Mesendoderm (in vitro differentiated cells): ENCODE data around the gene LDLRAD4.

Experiments used
- DNase-seq: peaks from one replicate; pipeline ENCODE4 v3.0.0; 2013
- H2AK5ac ChIP-seq: 2 replicates; pipeline ENCODE4 v1.6.1; 2013; ENCODE audit warnings: low read length, inconsistent platforms
- H2BK120ac ChIP-seq: 2 replicates; pipeline ENCODE4 v1.6.1; 2013; ENCODE audit warnings: low read depth, mild to moderate bottlenecking, low read length, moderate library complexity, mixed read lengths
- H2BK15ac ChIP-seq: replicated peaks from 2 replicates; pipeline ENCODE4 v1.6.1; 2013; ENCODE audit warnings: low read depth, mild to moderate bottlenecking, moderate library complexity
- H2BK5ac ChIP-seq: 2 replicates; pipeline ENCODE4 v1.6.1; 2013; ENCODE audit warnings: low read length, inconsistent platforms
- H3K18ac ChIP-seq: 2 replicates; pipeline ENCODE4 v1.6.1; 2013; ENCODE audit warnings: mild to moderate bottlenecking, low read length, mixed read lengths
- H3K23ac ChIP-seq: one replicate; pipeline ENCODE4 v1.6.1; 2013; ENCODE audit warnings: low read length
- H3K27ac ChIP-seq: 2 replicates; pipeline ENCODE4 v1.5.1; 2013; ENCODE audit warnings: low read depth, mild to moderate bottlenecking, inconsistent platforms, low read length, moderate library complexity
- H3K27me3 ChIP-seq: 2 replicates; pipeline ENCODE4 v1.6.1; 2013; ENCODE audit warnings: low read length, control low read depth, mild to moderate bottlenecking, inconsistent platforms; ENCODE audit not compliant: insufficient read depth, poor library complexity
- H3K36me3 ChIP-seq: 2 replicates; pipeline ENCODE4 v1.6.1; 2013; ENCODE audit warnings: low read length, inconsistent platforms; ENCODE audit not compliant: control insufficient read depth, insufficient read depth
- H3K4ac ChIP-seq: one replicate; pipeline ENCODE4 v1.6.1; 2013; ENCODE audit warnings: low read depth, mild to moderate bottlenecking, low read length, moderate library complexity
- H3K4me1 ChIP-seq: 2 replicates; pipeline ENCODE4 v1.6.1; 2013; ENCODE audit warnings: low read depth, low read length, inconsistent platforms; ENCODE audit not compliant: control insufficient read depth
- H3K4me2 ChIP-seq: 2 replicates; pipeline ENCODE4 v1.6.1; 2013; ENCODE audit warnings: low read length
- H3K4me3 ChIP-seq: 2 replicates; pipeline ENCODE4 v1.5.1; 2013; ENCODE audit warnings: mild to moderate bottlenecking, low read length
- H3K56ac ChIP-seq: one replicate; pipeline ENCODE4 v1.6.1; 2013; ENCODE audit warnings: low read length
- H3K79me1 ChIP-seq: 2 replicates; pipeline ENCODE4 v1.6.1; 2013; ENCODE audit warnings: low read length, inconsistent platforms
- H3K79me2 ChIP-seq: 2 replicates; pipeline ENCODE4 v1.6.1; 2013; ENCODE audit warnings: mild to moderate bottlenecking, low read length; ENCODE audit not compliant: control insufficient read depth, insufficient read depth
- H3K9ac ChIP-seq: 2 replicates; pipeline ENCODE4 v1.6.1; 2013; ENCODE audit warnings: low read length, inconsistent platforms
- H4K5ac ChIP-seq: one replicate; pipeline ENCODE4 v1.6.1; 2013; ENCODE audit warnings: low read length
- H4K8ac ChIP-seq: one replicate; pipeline ENCODE4 v1.6.1; 2013; ENCODE audit warnings: low read depth, mild to moderate bottlenecking, control low read depth, low read length, moderate library complexity
- WGBS: extraction: QIAGEN DNeasy Blood & Tissue Kit; methylation state at CpG from one replicate; pipeline ENCODE4 v1.1.7; 2013; ENCODE audit warnings: low lambda C conversion rate, missing lambda C conversion rate; ENCODE audit not compliant: insufficient coverage; ENCODE audit errors: extremely low coverage; 5-methylcytosine and 5-hydroxymethylcytosine counted together

LDLRAD4 gene

DNA sequence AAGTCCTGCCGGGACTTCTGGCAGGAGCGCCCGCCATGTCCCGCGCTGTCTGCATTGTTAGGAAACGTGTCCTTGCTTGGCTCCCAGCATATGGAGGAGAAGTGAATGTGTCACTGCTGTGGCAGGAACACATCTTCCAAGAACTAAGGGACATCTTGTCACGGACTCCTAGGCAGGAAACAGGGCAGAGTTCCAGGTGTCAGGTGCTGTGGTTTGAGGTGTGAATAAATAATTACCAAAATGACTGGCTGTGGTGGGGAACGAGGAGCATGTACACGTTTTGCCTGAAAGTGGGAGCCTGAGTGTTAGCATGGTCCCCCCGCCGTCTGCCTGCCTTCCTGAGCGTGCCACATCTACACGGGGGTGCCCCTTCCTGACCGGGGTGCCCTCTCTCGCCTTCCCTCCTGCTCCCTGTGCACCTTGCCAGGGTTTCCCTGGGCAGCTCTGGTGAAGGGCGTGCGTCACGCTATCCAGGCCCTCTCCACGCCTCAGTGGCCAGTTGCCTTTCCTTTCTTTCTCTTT, 237.5 kb downstream of the LDLRAD4 start:
- no peak overlapping the region for H3K56ac ChIP-seq
- H2BK120ac ChIP-seq: no peak overlapping the region
- WGBS: no CpG with 5 or more reads among the region's 19 CpGs
- no peaks in the 10 kb centered on the region for H3K36me3 ChIP-seq
- H3K27me3 ChIP-seq: no peaks in the 10 kb centered on the region
- no peak overlapping the region for H3K4me3 ChIP-seq
- no peak overlapping the region for H2AK5ac ChIP-seq
- no peak for DNase-seq
- H3K27ac ChIP-seq: no peak overlapping the region
- peaks cover 16% of the 10 kb centered on the region for H3K4me1 ChIP-seq
- no peaks in the 10 kb centered on the region for H3K79me1 ChIP-seq
- no peak overlapping the region for H4K8ac ChIP-seq
- H2BK15ac ChIP-seq: no peak overlapping the region
- no peak overlapping the region for H3K9ac ChIP-seq
- no peak overlapping the region for H3K4me2 ChIP-seq
- no peak overlapping the region for H4K5ac ChIP-seq
- no peak overlapping the region for H3K18ac ChIP-seq
- no peak overlapping the region for H2BK5ac ChIP-seq
- no peaks in the 10 kb centered on the region for H3K79me2 ChIP-seq
- H3K4ac ChIP-seq: no peak overlapping the region
- no peak overlapping the region for H3K23ac ChIP-seq

DNA sequence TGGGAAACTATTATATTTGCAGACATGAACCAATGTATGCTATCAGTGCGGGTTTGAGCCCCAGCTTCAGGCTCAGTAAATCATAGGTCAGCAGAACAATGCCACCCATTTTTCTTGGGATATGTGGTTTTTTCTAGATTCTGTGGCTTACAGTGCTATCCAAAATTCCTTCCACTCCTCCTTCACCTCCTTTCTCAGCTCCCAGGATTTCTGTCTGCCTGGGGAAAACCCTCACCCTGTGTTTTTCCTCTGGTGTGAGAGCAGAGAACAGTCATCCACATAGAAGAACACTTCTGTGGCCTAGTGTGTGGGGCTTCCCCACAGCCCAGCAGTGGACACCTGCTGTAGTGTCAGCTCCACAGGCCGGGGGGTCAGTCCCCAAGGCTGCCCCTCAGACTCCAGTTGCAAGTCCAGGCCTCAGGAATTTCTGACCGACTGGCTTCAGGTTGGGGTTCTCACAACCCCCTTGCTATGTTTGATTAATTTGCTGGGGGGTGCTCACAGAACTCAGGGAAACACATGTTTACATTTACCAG, 238.2 kb downstream of the LDLRAD4 start:
- no peaks in the 10 kb centered on the region for H3K36me3 ChIP-seq
- H3K9ac ChIP-seq: no peak overlapping the region
- no peaks in the 10 kb centered on the region for H3K79me2 ChIP-seq
- WGBS: no CpG with 5 or more reads among the region's 3 CpGs
- H3K27ac ChIP-seq: no peak overlapping the region
- H3K4me1 ChIP-seq: peaks cover 14% of the 10 kb centered on the region
- H4K5ac ChIP-seq: no peak overlapping the region
- no peak overlapping the region for H3K18ac ChIP-seq
- no peak overlapping the region for H2AK5ac ChIP-seq
- H3K4ac ChIP-seq: no peak overlapping the region
- H2BK15ac ChIP-seq: no peak overlapping the region
- H3K56ac ChIP-seq: no peak overlapping the region
- H2BK120ac ChIP-seq: no peak overlapping the region
- no peak overlapping the region for H2BK5ac ChIP-seq
- no peaks in the 10 kb centered on the region for H3K79me1 ChIP-seq
- no peak overlapping the region for H3K23ac ChIP-seq
- H3K27me3 ChIP-seq: no peaks in the 10 kb centered on the region
- no peak overlapping the region for H3K4me3 ChIP-seq
- no peak overlapping the region for H4K8ac ChIP-seq
- DNase-seq: no peak
- no peak overlapping the region for H3K4me2 ChIP-seq

DNA sequence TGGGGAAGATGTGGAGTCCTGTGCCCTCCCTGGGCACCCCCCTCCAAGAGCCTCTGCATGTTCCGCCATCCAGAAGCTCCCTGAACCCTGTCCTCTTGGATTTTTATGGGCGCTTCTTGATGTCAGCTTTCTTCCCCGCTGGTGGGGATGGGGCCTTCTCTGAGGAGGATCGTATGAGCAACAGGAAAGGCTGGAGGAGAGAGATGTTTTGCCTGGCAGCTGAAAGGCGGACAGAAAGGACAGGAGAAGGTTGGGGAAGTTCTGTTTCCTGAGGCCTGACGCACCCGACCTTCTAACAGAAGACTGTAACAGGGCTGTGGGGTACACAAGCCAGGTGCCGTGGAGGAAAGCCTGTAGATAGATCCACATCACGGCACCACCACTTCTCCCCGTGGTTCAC, 238.8 kb downstream of the LDLRAD4 start:
- Histone ChIP-seq H3K23ac (no peak overlapping the region), H2BK5ac (no peak overlapping the region), H3K4me2 (no peak overlapping the region), H3K18ac (no peak overlapping the region), H3K4me1 (peaks cover 9% of the 10 kb centered on the region), H2AK5ac (no peak overlapping the region), H3K4me3 (no peak overlapping the region), H2BK15ac (no peak overlapping the region), H3K4ac (no peak overlapping the region), H3K79me2 (no peaks in the 10 kb centered on the region), H2BK120ac (no peak overlapping the region), H3K56ac (no peak overlapping the region), H3K27me3 (no peaks in the 10 kb centered on the region), H4K8ac (no peak overlapping the region), H3K36me3 (no peaks in the 10 kb centered on the region), H3K27ac (no peak overlapping the region), H3K9ac (no peak overlapping the region), H4K5ac (no peak overlapping the region), H3K79me1 (no peaks in the 10 kb centered on the region)
- WGBS: no CpG with 5 or more reads among the region's 10 CpGs
- no peak for DNase-seq

DNA sequence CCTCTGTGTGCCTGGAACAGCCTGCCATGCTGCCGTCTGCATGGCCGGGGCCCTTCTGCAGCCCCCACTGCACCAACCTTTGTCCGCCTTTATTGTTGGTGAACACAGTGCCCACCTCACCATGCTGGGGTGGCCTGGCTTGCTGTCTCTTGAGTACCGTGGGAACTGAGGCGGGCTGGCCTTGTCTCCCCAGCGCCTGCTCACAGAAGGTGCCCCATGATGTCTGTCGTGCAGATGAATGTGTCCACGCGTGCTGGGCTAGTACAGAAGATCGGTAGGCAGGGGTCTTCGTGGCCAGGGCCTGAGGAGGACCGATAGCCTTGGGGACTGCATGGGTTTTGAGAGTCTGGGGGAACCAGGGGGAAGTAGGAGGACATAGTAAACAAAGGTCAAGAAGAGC, 242.4 kb downstream of the LDLRAD4 start:
- Histone ChIP-seq H2AK5ac (no peak overlapping the region), H4K5ac (no peak overlapping the region), H3K4me2 (no peak overlapping the region), H3K79me1 (no peaks in the 10 kb centered on the region), H3K27me3 (no peaks in the 10 kb centered on the region), H3K36me3 (no peaks in the 10 kb centered on the region), H3K4me3 (no peak overlapping the region), H2BK15ac (no peak overlapping the region), H3K4me1 (no peaks in the 10 kb centered on the region), H3K27ac (no peak overlapping the region), H3K9ac (no peak overlapping the region), H2BK120ac (no peak overlapping the region), H4K8ac (no peak overlapping the region), H3K18ac (no peak overlapping the region), H2BK5ac (no peak overlapping the region), H3K4ac (no peak overlapping the region), H3K56ac (no peak overlapping the region), H3K23ac (no peak overlapping the region), H3K79me2 (no peaks in the 10 kb centered on the region)
- WGBS: no CpG with 5 or more reads among the region's 12 CpGs
- no peak for DNase-seq

DNA sequence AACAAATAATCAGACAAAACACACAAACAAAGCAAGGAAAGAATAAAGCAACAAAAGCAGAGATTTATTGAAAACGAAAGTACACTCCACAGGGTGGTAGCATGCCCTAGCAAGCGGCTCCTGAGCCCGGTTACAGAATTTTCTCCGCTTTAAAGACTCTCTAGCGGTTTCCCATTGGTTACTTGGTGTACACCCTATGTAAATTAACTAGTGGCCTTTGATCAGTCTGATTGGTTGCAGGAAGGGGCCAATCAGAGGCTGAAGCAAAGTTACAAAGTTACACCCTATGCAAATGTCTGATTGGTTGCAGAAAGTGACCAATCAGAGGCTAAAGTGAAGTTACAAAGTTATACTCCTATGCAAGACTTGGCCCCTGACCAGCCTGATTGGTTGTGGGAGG, 242.9 kb downstream of the LDLRAD4 start:
- H3K4ac ChIP-seq: no peak overlapping the region
- H2BK15ac ChIP-seq: no peak overlapping the region
- no peak overlapping the region for H3K18ac ChIP-seq
- no peaks in the 10 kb centered on the region for H3K4me1 ChIP-seq
- H3K79me1 ChIP-seq: no peaks in the 10 kb centered on the region
- DNase-seq: no peak
- no peak overlapping the region for H4K8ac ChIP-seq
- H3K4me3 ChIP-seq: no peak overlapping the region
- no CpG with 5 or more reads among the region's 5 CpGs for WGBS
- no peak overlapping the region for H3K9ac ChIP-seq
- H3K56ac ChIP-seq: no peak overlapping the region
- H2BK5ac ChIP-seq: no peak overlapping the region
- no peak overlapping the region for H3K23ac ChIP-seq
- H3K79me2 ChIP-seq: no peaks in the 10 kb centered on the region
- no peaks in the 10 kb centered on the region for H3K27me3 ChIP-seq
- H2AK5ac ChIP-seq: no peak overlapping the region
- H4K5ac ChIP-seq: no peak overlapping the region
- H3K36me3 ChIP-seq: no peaks in the 10 kb centered on the region
- no peak overlapping the region for H3K4me2 ChIP-seq
- no peak overlapping the region for H2BK120ac ChIP-seq
- H3K27ac ChIP-seq: no peak overlapping the region

DNA sequence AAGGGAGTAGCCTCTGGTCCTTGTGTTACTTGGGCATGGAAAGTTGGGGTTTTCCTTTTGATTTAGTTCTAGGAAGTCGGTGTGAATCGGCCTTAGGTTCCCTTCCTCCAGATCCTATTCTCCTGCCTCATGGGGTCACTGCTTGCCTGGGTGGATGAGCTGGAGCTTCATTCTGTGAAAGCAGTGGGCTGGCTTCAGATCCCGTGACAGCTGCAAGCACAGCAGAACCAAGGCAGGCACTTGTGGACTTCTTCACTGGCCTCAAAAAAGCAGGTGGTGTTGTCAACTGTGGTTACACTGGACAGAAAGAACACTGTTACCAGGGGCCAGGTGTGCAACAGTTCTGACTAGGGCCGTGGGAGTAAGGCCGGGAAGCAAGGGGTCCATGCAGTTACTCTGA, 243.4 kb downstream of the LDLRAD4 start:
- Histone ChIP-seq H3K79me2 (no peaks in the 10 kb centered on the region), H3K23ac (no peak overlapping the region), H3K27me3 (no peaks in the 10 kb centered on the region), H3K36me3 (no peaks in the 10 kb centered on the region), H4K5ac (no peak overlapping the region), H2AK5ac (no peak overlapping the region), H3K4me1 (no peaks in the 10 kb centered on the region), H2BK120ac (no peak overlapping the region), H4K8ac (no peak overlapping the region), H3K27ac (no peak overlapping the region), H2BK15ac (no peak overlapping the region), H3K4me2 (no peak overlapping the region), H3K79me1 (no peaks in the 10 kb centered on the region), H3K4me3 (no peak overlapping the region), H2BK5ac (no peak overlapping the region), H3K4ac (no peak overlapping the region), H3K9ac (no peak overlapping the region), H3K56ac (no peak overlapping the region), H3K18ac (no peak overlapping the region)
- no peak for DNase-seq
- no CpG with 5 or more reads among the region's 5 CpGs for WGBS
